22Rv1 (cell line): Measurements from ENCODE around the gene STYXL1.
A peak's percentile ranks its signal among the peaks of the same experiment; 100 is the strongest.

Experiments
- H3K27ac ChIP-seq: fragments of 450-650 bp; 2 replicates; pipeline ENCODE4 v1.5.1; 2017
- CTCF ChIP-seq: fragments of 450-650 bp; IDR thresholded peaks from 2 replicates; pipeline ENCODE4 v1.5.1; 2017; ENCODE audit warnings: mild to moderate bottlenecking
- ZFX ChIP-seq: fragments of 450-650 bp; IDR thresholded peaks from 2 replicates; pipeline ENCODE4 v1.6.1; 2017; ENCODE audit warnings: antibody characterized with exemption, borderline replicate concordance

The STYXL1 gene

GRCh38 chr7:76080204-76080603 is 32.4 kb upstream of the STYXL1 start:
- no peak overlapping the region for H3K27ac ChIP-seq
- TF ChIP-seq CTCF (no peak), ZFX (no peak)

GRCh38 chr7:76077435-76077834 is 29.6 kb upstream of the STYXL1 start:
- no peak overlapping the region for H3K27ac ChIP-seq
- TF ChIP-seq ZFX = no peak

GRCh38 chr7:76076995-76077394 is 29.2 kb upstream of the STYXL1 start:
- TF ChIP-seq CTCF (no peak), ZFX (no peak)
- H3K27ac ChIP-seq = no peak overlapping the region

GRCh38 chr7:76074972-76075370 is 27.2 kb upstream of the STYXL1 start:
- H3K27ac ChIP-seq = no peak overlapping the region
- no peak for TF ChIP-seq CTCF
- no peak for TF ChIP-seq ZFX

- TF ChIP-seq CTCF = no peak
- no peak for TF ChIP-seq ZFX
- H3K27ac ChIP-seq = no peak overlapping the region
Measured at GRCh38 chr7:76074306-76074971, 26.6 kb upstream of the STYXL1 start.

GRCh38 chr7:76073335-76073990 is 25.7 kb upstream of the STYXL1 start:
- TF ChIP-seq CTCF (peak; percentile 23; the same call in 1 of the 2 replicates), ZFX (no peak)
- H3K27ac ChIP-seq = no peak overlapping the region

- no peak overlapping the region for H3K27ac ChIP-seq
- TF ChIP-seq CTCF = no peak
- TF ChIP-seq ZFX = no peak
Measured at GRCh38 chr7:76072243-76073148, 24.7 kb upstream of the STYXL1 start.
